GM21717 (cell line): ENCODE data around the gene MZF1.
"Not testable (repeated sequence)": the region's sequence is repeated elsewhere in the genome, so short reads cannot be mapped to it uniquely, and the experiment has no call there.

Experiments
- ATAC-seq: cut with Tn5 transposase; IDR thresholded peaks from one replicate; pipeline ENCODE4 v1.9.1; 2021; ENCODE audit warnings: mild to moderate bottlenecking, moderate library complexity; ENCODE audit not compliant: unreplicated experiment

The MZF1 gene

DNA sequence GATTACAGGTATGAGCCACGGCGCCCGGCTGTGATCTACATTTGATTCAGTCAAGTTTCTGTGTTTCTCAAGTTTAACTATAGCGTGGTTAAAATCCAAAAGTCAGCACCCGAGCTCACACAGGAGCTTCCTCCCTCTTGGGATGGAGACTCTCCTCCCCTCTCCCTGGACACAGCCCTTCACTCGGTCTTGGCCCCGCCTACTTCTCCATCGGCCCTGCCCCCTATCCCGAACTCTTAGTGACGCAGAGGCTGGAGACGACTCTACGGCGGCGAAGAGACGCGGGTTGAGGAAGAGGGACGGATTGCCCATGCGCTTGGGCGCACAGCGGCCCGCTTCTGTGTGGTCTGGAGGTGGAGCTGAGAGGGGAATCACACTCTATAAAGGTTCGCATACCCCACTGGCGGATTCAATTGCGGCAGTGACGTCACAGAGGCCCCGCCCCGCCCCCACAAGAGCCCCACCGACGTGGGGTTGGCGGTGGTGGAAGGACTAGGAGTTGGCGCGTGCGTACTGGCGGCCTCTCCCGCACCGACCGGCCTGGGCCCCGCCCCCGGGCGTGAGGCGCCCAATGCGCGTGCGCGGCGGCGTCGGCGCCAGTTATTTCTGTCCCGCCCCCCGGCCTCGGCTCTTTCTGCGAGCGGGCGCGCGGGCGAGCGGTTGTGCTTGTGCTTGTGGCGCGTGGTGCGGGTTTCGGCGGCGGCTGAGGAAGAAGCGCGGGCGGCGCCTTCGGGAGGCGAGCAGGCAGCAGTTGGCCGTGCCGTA, 29.1 kb downstream of the MZF1 start, which contains the start of gene TRIM28:
Gene TRIM28, plus strand, starts transcription at position 239 of the 765 bp plus-strand sequence. CDS start 694 bp downstream, outside the sequence.
- peak; percentile 78 for ATAC-seq

DNA sequence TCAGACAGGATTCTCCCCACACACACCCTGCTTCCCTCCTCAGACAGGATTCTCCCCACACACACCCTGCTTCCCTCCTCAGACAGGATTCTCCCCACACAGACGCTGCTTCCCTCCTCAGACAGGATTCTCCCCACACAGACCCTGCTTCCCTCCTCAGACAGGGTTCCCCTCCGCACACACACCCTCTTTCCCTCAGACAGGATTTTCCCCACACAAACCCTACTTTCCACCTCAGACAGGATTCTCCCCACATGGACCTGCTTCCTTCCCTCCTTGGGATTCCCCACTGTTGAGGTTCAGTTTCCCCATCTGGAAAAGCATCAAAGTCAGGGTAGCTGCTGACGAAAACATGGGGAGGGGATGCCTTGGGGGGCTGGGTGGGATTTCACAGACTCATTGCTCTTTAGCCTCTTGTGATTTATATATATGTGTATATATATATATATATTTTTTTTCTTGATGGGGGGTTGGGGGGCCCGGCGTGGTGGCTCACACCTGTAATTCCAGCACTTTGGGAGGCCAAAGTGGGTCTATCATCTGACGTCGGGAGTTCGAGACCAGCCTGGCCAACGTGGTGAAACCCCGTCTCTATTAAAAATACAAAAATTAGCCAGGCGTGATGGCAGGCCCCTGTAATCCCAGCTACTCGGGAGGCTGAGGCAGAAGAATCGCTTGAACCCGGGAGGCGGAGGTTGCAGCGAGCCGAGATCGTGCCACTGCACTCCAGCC, 30.3 kb downstream of the MZF1 start:
- not testable (repeated sequence) for ATAC-seq

DNA sequence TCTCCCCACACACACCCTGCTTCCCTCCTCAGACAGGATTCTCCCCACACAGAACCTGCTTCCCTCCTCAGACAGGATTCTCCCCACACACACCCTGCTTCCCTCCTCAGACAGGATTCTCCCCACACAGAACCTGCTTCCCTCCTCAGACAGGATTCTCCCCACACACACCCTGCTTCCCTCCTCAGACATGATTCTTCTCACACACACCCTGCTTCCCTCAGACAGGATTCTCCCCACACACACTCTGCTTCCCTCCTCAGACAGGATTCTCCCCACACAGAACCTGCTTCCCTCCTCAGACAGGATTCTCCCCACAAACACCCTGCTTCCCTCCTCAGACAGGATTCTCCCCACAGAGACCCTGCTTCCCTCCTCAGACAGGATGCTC, 34.0 kb downstream of the MZF1 start:
- not testable (repeated sequence) for ATAC-seq

DNA sequence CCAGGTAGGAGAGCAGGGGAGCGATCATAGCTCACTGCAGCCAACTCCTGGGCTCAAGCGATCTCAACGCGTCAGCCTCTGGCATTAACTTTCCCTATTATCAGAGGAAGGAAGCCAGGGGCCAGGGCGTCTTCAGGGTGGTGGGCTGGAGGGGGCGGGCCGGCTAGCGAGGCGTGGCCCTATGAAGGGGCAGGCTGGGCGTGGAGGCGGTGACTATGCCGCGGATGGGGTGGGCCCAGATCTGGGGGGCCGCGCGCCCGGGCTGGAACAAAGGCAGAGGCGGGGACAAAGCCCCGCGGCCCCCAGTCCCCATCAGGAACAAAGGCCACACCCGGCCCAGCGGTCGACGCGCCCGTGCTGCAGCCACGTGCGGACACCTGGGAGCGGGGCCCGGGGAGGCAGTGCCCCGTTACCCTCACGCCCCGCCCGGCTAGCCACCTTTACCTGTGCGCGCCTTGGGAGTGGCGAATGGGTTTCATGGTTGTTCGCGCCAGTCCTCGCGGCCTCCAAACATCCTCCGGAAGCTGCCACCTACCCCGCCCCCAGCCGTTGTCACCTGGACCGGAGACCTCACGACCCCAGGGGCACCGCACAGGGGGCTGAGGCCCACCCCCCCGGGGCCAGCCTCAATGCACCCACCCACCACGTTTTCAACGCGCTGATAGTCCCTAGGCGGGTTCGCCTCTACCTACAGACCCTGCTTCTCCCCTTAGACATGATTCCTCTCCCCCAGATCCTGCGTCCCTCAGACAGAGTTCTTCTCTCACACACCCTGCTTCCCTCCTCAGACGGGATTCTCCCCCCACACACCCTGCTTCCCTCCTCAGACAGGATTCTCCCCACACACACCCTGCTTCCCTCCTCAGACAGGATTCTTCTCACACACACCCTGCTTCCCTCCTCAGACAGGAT, 34.6 kb downstream of the MZF1 start:
- ATAC-seq: no peak

DNA sequence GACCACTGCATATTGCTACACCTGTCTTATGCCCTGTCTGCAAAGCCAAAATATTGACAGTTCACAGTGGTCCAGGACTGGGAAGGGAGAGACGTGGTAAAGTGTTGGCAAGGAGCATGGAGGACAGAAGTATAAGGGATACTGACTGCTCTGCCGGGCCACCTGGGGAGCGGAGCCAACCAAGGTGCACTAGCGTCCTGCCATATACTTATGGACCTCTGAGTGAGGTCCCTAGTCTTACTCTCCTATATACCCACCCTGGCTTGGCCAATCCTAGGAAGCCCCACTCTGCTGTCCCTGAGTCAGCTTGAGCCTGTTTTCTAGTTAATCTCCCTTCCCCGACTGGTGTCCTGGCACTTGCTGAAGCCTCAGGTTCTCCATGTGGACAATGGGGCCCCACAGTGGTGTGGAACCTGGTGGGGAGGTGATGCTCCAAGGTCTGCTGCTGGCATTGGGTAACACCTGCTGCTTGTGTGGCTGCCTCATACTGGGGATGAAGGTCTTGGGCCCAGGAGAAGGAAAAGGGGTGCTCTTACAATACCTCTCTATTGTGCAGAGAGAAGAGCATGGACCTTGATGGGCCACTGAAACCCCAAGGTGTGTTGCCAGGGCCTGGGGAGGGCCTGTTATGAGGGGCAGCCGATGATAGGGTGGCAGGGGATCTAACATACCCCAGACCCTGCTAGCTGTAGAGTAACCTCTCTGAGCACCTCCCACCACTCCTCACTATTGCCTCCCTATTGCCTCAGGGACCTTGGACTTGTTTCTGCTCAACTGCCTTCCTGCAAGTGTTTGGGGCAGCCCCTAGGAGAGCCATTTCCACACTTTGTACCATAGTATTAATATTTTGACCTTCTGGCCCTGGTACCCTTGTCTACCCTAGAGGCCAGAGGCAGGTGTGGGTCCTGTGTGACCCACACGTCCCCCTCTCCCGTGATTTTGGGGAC, 36.0 kb downstream of the MZF1 start:
- ATAC-seq: no peak

DNA sequence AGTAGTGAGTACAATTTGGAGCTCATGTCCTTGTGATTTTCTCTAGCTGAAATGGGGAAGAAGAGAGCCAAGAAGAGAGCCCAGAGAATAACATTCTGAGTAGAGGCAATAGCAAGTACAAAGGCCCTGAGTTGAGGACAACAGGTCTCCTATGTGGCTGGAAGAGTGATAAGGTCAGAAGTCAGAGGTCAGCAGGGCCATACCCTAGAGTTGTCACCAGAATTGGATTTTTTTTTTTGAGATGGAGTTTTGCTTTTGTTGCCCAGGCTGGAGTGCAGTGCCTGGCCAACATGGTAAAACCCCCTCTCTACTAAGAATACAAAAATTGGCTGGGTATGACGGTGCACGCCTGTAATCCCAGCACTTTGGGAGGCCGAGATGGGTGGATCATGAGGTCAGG, 37.3 kb downstream of the MZF1 start:
- ATAC-seq: no peak

DNA sequence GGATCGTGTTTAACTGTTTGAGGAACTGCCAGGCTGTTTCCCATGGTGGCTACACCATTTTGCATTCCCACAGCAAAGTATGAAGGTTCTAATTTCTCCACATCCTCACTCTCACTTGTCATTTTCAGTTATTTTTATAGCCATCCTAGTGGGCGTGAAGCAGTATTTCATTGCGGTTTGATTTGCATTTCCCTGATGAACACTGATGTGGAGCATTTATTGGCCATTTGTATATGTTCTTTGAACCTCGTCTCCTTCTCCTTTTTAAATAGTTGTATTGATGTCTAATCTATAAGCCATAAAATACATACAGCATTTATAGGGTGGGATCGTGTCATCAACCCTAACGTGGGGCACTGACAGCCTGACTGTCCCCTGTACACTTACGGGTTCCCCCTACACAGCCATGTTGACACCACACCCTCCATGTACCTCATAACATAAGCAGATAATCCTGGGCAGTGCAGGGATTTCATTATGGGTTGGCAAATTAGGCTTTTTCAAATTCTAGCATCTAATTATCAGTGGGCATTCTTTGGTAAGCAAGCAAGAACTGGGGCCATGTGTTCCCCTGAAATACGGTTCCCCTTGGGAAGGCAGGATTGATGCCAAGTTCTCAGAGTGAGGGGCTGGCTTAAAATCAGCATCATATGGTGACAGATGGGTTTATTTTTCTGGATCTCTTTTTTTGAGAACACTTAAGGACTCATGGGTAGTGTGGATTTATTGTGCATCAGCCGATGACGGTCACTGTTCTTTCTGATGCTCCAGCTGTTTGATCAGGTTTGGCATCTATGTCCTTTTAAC, 41.9 kb downstream of the MZF1 start:
- ATAC-seq: no peak

DNA sequence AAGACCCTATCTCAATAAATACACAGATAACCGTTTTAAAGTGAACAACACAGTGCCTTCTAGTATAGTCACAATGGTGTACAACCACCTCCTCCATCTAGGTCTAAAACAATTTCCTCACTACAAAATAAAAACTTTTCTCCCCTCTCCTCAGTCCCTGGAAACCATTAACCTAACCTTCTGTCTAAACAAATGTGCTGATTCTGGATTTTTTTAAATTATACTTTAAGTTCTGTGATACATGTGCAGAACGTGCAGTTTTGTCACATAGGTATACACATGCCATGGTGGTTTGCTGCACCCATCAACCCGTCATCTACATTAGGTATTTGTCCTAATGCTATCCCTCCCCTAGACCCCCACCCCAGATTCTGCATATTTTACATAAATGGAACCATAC, 43.7 kb downstream of the MZF1 start:
- ATAC-seq: no peak

DNA sequence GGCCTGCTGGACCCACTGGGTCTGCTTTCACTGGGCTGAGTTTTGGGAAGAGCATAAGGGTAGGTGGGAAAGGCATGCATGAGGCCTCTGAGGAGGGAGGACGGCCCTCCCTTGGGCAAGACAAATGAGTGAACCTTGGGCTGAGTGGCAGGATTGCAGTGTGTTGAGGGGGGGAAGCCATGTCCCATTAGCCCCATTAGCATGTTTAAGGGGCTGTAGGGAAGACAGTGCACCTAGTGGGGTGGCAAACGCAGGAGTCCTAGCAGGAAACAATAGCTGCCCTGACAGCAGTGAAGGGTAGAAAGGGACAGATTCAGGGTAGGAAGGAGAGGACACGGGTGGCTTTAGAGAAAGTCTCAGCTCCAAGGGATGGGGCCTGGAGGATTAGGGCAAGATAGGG, 50.4 kb downstream of the MZF1 start:
- no peak for ATAC-seq

DNA sequence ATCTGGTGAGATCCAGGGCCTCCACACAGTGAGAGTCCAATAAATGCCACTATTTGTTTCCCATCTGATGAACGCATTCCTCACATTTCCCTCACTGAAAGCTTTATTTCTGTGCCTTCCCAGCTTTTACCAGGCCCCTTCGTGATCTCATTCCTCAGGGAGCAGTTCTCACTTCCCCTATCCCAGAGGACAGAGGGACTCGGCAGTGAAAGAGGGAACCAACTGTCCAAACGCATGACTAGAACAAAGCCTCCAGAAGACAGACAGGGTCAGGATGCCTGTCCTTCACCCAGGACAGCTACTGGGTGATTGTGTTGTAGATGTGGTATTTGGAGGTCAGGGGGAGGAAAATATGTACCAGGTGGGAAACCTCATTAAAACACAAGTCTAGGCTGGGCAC, 51.5 kb downstream of the MZF1 start:
- ATAC-seq: no peak

DNA sequence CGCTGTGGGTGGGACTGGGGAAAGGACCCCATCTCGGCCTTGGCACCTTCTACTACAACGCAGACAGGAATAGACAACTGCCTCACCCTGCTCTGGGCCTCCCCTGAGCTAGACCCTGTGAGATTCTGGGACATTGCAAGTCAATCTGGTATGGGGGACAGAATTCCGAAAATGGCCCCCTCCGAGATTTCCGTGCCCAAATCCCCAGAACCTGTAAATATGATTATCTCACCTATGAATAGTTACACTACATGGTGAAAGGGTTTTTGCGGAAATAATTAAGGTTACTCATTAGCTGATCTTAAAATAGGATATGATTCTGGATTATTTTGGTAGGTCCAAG, 52.9 kb downstream of the MZF1 start:
- no peak for ATAC-seq

DNA sequence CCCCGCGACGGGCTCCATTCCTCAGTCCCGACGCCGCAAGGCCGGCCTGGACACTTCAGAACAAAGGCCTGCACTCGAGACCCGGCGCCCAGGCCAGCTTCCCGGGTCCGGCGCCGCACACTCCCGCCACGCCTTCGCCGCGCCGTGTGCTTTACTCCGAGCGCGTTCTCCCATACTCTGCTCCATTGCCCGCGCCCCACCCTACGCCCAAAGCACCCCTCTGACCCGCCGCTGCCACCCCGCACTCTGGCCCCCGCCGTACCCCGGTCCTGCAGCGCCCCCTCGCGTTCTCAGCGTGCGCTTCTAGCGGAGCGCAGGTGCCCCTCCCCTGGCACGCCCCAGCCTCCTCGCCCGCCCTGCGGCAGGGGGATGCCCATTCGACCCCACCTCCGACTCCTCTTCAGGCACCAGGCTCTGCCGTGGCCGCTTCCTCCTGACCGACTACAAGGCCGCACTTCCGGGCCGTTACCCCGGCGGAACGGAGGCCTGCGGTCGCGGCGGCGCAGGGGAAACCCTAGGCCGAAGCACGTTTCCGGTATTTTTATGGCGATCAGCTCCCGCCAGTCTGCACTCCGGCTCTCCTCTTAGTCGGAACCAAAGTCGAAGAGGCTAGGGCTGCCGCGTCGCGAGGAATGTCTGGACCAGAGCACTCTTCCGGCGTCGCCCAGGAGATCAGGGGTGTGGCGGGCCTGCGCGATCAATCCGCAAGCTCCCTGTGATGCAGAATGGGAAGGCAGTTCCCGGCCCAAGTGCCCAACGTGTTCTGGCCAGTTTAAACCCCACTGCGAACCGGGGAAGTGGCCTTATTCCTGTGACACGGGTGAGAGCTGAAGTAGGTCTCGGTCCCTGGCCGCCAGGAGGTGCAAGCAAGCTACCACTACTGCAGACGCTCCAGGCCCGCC, 53.5 kb downstream of the MZF1 start, which contains the start of gene ZBTB45:
Gene ZBTB45, minus strand, starts transcription at position 456 of the 902 bp plus-strand sequence. CDS start 2,137 bp downstream, outside the sequence.
- ATAC-seq: peak; percentile 70

DNA sequence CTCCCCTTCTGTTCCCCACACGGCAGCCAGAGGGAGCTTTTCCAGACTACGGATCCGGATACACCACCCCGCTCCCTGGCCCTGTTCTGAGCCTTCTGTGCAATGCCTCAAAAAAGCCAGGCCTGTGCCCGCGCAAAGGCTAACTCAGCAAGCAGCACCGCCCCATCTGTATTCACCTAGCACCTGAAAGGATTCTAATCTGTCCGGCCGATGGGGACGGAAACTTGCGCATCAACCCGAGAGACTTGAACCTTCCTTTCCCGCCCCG, 54.1 kb downstream of the MZF1 start:
- ATAC-seq: no peak

DNA sequence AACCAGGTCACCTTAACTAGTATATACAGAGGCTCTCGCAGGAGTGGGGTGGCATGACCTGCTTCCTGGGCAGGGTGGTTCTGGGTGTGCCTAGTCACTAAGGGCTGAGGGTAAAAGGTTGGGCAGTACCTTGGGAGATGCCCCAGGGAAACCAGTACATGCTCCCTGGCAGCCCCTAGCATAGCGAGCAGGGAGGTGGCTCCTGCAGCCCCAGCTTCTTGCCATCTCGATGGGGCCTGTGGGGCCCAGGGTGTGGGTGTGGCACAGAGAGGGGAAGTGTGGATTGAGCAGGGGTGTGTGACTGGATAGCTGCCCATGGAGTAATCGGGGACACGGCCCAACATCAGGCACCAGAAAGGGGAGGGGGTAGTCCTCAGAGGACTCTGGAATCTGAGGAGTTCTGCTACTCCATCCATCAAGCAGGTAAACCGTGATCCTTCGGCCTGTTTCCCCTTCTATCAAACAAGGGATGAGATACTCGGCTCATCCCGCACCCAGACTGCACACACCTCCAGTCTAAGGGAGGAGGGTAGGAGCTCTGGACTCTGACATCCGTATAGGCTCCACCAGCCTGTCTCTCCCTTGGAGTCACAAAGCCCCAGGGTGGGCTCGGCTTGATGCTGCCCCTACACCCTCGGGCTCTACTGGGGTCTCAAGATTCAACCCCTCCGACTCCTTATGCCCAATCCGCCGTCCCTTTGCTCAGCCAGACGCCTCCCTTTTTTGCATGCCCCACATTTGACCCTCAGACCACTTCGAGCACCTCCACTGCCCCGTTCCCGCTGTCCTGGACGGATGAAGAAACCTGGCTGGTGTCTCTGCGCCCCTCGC, 54.7 kb downstream of the MZF1 start:
- ATAC-seq: no peak

DNA sequence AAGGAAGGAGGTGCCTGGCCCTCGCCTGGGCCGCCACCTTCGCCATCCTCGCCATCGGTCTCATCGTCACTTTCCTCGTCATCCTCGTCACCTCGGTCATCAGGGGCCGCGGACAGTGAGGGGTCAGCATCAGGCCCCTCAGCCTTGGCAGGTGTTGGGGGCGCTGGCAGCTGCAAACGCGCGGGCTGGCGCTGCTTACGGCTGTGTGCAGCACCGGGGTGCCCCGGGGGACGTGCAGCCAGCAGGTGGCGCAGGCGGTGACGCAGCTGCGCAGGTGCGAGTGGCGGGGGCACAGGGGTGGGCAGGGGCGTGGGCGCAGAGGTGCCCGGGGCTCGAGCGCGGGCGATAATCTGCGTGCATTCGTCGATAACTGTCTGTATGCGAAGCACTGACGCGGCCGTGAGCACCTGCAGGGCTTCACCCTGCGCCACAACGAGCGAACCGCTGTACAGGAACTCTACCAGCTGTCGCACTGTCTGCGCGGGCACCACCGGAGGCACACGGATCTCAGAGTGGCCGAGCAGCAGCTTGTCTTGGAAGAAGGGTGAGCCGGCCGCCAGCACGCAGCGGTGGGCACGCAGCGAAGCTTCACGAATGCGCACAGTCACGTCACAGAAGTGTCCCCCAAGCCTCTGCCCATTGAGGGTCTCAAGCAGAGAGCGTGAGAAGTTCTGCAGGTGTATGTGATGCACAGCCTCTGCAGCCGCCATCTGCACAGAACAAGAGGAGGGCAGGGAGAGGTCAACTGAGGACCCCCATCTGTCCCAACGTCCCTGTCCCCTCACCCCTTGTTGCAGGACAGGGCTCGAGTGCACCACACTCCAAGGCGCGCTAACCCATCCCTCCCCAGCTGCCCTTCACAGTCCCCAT, 55.9 kb downstream of the MZF1 start:
- ATAC-seq: no peak

DNA sequence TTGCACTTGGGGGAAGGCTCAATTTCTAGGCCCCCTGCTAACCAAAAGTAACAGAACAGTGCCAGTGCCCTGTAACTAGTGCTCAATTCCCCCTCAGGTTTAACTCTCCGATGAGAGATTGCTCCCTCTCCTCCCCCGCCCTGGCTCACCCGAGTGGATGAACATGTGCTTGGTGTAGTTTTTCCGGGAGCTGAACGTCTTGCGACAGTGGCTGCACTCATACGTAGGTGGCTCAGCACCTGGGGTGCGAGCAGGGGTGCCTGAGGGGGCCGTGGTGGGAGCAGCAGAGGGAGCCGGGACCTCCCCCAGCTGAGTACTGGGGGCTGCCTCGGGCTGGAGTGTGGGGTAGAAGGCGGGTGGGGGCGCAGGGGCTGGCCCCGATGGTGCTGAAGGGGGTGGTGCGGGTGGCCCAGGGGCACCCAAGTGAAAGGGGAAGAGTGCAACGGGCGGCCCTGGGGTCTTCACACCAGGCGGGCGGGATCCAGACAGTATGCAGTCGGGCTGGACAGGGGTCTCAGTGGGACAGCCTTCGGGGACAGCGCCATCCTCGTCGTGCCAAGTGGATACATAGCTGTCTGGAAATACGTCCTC, 56.8 kb downstream of the MZF1 start:
- ATAC-seq: no peak
